ENCODE measurements around the gene PLXDC2. TPM values are rescaled to one million over a fixed set of nuclear protein-coding genes. Genes with fewer than 3 reads are reported as not detected.
"Not testable (repeated sequence)": the region's sequence is repeated elsewhere in the genome, so short reads cannot be mapped to it uniquely, and the experiment has no call there.

Gene PLXDC2
- total RNA-seq = not detected

DNA sequence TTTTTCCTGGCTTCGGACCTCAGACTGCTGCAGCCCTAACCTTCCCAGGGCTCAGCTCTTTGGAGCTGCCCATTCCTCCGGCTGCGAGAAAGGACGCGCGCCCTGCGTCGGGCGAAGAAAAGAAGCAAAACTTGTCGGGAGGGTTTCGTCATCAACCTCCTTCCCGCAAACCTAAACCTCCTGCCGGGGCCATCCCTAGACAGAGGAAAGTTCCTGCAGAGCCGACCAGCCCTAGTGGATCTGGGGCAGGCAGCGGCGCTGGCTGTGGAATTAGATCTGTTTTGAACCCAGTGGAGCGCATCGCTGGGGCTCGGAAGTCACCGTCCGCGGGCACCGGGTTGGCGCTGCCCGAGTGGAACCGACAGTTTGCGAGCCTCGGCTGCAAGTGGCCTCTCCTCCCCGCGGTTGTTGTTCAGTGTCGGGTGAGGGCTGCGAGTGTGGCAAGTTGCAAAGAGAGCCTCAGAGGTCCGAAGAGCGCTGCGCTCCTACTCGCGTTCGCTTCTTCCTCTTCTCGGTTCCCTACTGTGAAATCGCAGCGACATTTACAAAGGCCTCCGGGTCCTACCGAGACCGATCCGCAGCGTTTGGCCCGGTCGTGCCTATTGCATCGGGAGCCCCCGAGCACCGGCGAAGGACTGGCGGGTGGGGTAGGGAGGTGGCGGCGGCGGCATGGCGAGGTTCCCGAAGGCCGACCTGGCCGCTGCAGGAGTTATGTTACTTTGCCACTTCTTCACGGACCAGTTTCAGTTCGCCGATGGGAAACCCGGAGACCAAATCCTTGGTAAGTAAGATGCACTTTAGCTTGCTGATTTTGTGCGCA is at the start of gene PLXDC2:
TSS of gene PLXDC2 (plus strand) at position 22 of the 820 bp plus-strand sequence.
- Mint-ChIP-seq H3K27ac (no peak within 1 kb of the TSS), H3K4me1 (ENCODE audit: low read depth) (peaks cover 4% of the 10 kb centered on the region), H3K4me3 (peak within 1 kb of the TSS; percentile 32), H3K9me3 (no peaks in the 10 kb centered on the region), H3K36me3 (ENCODE audit: low read depth) (no peaks in the 10 kb centered on the region), H3K27me3 (peaks cover 39% of the 10 kb centered on the region)
- TF ChIP-seq, protein P1, sequence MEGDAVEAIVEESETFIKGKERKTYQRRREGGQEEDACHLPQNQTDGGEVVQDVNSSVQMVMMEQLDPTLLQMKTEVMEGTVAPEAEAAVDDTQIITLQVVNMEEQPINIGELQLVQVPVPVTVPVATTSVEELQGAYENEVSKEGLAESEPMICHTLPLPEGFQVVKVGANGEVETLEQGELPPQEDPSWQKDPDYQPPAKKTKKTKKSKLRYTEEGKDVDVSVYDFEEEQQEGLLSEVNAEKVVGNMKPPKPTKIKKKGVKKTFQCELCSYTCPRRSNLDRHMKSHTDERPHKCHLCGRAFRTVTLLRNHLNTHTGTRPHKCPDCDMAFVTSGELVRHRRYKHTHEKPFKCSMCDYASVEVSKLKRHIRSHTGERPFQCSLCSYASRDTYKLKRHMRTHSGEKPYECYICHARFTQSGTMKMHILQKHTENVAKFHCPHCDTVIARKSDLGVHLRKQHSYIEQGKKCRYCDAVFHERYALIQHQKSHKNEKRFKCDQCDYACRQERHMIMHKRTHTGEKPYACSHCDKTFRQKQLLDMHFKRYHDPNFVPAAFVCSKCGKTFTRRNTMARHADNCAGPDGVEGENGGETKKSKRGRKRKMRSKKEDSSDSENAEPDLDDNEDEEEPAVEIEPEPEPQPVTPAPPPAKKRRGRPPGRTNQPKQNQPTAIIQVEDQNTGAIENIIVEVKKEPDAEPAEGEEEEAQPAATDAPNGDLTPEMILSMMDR (IDR thresholded peaks at IDR 0.05) = no peak
- POLR2A ChIA-PET = no interaction called here
- DNase-seq = peak; percentile 2
- no peak for ATAC-seq
- CTCF ChIA-PET = no interaction called here
- intact Hi-C loops (cut with micrococcal nuclease) = no loop called here

DNA sequence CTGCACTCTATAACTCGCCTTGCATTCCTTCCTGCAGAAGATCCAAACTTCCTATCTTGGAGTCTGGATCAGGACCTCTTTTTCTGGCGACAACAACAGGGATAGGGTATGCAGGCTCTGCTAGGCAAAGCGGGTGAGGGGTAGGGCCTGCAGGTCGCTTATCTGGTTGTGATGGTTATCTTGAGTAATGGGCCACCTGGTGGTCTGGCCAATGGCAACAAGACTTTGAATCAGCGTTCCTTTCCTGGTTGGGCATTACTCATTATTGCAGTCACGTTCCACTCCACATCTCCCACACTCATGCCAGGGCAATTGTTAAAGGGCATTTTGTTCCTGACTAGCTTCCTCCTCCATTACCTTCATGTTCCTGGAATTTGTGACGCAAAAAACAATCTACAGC is 48.4 kb upstream of the PLXDC2 start:
- Mint-ChIP-seq H3K36me3 (ENCODE audit: low read depth) (no peaks in the 10 kb centered on the region), H3K4me1 (ENCODE audit: low read depth) (no peaks in the 10 kb centered on the region), H3K27ac (no peak overlapping the region), H3K27me3 (no peaks in the 10 kb centered on the region), H3K4me3 (no peak overlapping the region), H3K9me3 (no peaks in the 10 kb centered on the region)
- ATAC-seq (no peak), DNase-seq (no peak)
- CTCF ChIA-PET = interaction anchor here (1.4 to 1.6 kb wide), 3 partner anchors 9 to 108 kb away, joined by 3 to 5 read pairs (median 3); no protein-coding TSS in a partner anchor
- TF ChIP-seq, protein P1 (IDR thresholded peaks at IDR 0.05) = no peak
- intact Hi-C loops (cut with micrococcal nuclease) = no loop called here
- POLR2A ChIA-PET = no interaction called here

DNA sequence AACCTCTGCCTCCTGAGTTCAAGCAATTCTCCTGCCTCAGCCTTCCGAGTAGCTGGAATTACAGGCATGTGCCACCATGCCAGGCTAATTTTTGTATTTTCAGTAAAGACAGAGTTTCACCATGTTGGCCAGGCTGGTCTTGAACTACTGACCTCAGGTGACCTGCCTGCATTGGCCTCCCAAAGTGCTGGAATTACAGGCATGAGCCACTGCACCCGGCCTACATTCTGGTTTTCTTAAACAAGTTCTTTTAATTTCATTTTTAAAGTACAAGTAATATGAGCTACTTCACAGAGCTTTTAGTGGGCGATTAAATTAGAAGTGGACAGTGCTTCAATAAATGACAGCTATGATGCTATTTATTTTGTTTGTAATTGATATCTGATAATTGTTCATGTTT is 46.4 kb upstream of the PLXDC2 start:
- H3K4me1 Mint-ChIP-seq (ENCODE audit: low read depth); CTCF ChIA-PET; H3K36me3 Mint-ChIP-seq (ENCODE audit: low read depth); POLR2A ChIA-PET; intact Hi-C loops (cut with micrococcal nuclease); ATAC-seq; H3K9me3 Mint-ChIP-seq; H3K4me3 Mint-ChIP-seq; H3K27ac Mint-ChIP-seq; H3K27me3 Mint-ChIP-seq; DNase-seq: not testable (repeated sequence)

DNA sequence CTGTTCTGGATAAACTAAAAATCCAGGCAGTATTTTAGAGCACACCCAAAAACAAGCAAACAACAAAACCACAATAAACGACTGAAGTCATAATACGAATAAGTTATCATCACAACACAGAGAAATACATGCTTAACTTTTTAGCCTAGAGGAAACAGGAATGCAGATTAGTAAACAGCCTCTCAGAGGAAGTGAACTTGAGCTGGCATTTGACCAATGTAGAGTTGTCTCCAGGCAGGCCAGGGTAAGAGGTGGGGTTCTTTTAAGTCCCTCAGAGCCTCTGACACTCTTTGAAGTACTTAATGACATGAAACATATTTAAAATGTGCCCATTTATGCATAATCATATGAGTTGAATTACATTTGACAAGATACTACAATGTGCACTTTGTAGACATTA is 43.3 kb upstream of the PLXDC2 start:
- H3K4me3 Mint-ChIP-seq = no peak overlapping the region
- ATAC-seq (no peak), DNase-seq (no peak)
- no peaks in the 10 kb centered on the region for H3K4me1 Mint-ChIP-seq (ENCODE audit: low read depth)
- H3K27ac Mint-ChIP-seq = no peak overlapping the region
- intact Hi-C loops (cut with micrococcal nuclease) = no loop called here
- no peaks in the 10 kb centered on the region for H3K27me3 Mint-ChIP-seq
- no peaks in the 10 kb centered on the region for H3K36me3 Mint-ChIP-seq (ENCODE audit: low read depth)
- POLR2A ChIA-PET = no interaction called here
- CTCF ChIA-PET = no interaction called here
- TF ChIP-seq, protein P1 (IDR thresholded peaks at IDR 0.05) = no peak
- no peaks in the 10 kb centered on the region for H3K9me3 Mint-ChIP-seq

DNA sequence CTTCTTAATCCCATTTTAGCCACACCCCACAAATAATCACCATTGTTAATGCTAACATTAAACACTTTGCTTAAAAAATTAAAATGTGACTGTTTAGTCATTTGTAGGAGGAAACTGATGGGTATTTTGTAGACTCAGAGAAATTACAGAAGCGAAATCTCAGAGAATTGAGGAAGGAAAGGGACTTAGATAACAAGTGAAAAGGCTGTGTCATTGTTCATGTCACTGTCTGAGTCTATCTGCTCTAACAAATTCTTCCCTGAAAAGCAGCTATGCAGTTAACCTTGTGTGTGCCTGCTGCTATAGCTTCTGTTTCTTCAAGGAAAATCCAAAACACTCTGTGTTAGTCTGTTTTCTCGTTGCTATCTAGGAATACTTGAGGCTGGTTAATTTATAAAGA is 40.9 kb upstream of the PLXDC2 start:
- intact Hi-C loops (cut with micrococcal nuclease) = no loop called here
- no peaks in the 10 kb centered on the region for H3K36me3 Mint-ChIP-seq (ENCODE audit: low read depth)
- ATAC-seq = no peak

More for the DNA sequence above, 40.9 kb upstream of the PLXDC2 start:
- ChIA-PET POLR2A (no interaction called here), CTCF (no interaction called here)
- DNase-seq = no peak
- Mint-ChIP-seq H3K4me1 (ENCODE audit: low read depth) (no peaks in the 10 kb centered on the region), H3K27me3 (no peaks in the 10 kb centered on the region), H3K4me3 (no peak overlapping the region), H3K9me3 (no peaks in the 10 kb centered on the region), H3K27ac (no peak overlapping the region)
- TF ChIP-seq, protein P1 (IDR thresholded peaks at IDR 0.05) = no peak
